Neural progenitor cell (in vitro differentiated cells): ENCODE data around the gene TNS3. TPM values are rescaled to one million over a fixed set of nuclear protein-coding genes. Genes with fewer than 3 reads are reported as not detected.
A peak's percentile ranks its signal among the peaks of the same experiment; 100 is the strongest.

Source experiments
- DNase-seq: peaks from one replicate; pipeline ENCODE4 v3.0.0-alpha.2; 2016; ENCODE audit warnings: low spot score
- H2AFZ ChIP-seq: fragments of 200-600 bp; sonication (generic); replicated peaks from 2 replicates; pipeline ENCODE4 v1.6.1; 2016; ENCODE audit warnings: antibody characterized with exemption
- H3F3A ChIP-seq: fragments of 200-600 bp; sonication (generic); 2 replicates; pipeline ENCODE4 v1.6.1; 2016; ENCODE audit warnings: antibody characterized with exemption, low read depth
- H3K27ac ChIP-seq: fragments of 200-600 bp; sonication (generic); 2 replicates; pipeline ENCODE4 v1.5.1; 2016; ENCODE audit warnings: mild to moderate bottlenecking
- H3K27me3 ChIP-seq: fragments of 200-600 bp; sonication (generic); 2 replicates; pipeline ENCODE4 v1.6.1; 2016; ENCODE audit warnings: mild to moderate bottlenecking, moderate library complexity
- H3K36me3 ChIP-seq: fragments of 200-600 bp; sonication (generic); 2 replicates; pipeline ENCODE4 v1.5.1; 2016
- H3K4me1 ChIP-seq: fragments of 200-600 bp; sonication (generic); 2 replicates; pipeline ENCODE4 v1.6.1; 2016; ENCODE audit warnings: mixed run types
- H3K4me2 ChIP-seq: fragments of 200-600 bp; sonication (generic); 2 replicates; pipeline ENCODE4 v1.6.1; 2016
- H3K4me3 ChIP-seq: fragments of 200-600 bp; sonication (generic); 2 replicates; pipeline ENCODE4 v1.5.1; 2016
- H3K79me2 ChIP-seq: fragments of 200-600 bp; sonication (generic); 2 replicates; pipeline ENCODE4 v1.6.1; 2016; ENCODE audit warnings: low read depth
- H3K9ac ChIP-seq: fragments of 200-600 bp; sonication (generic); 2 replicates; pipeline ENCODE4 v1.6.1; 2016
- H3K9me3 ChIP-seq: fragments of 200-600 bp; sonication (generic); 2 replicates; pipeline ENCODE4 v1.5.1; 2016; ENCODE audit warnings: low read depth
- H4K20me1 ChIP-seq: fragments of 200-600 bp; sonication (generic); 2 replicates; pipeline ENCODE4 v1.6.1; 2016; ENCODE audit warnings: low read depth
- H3K27ac Mint-ChIP-seq: 3 replicates; pipeline ENCODE4 v1.8.0; 2021; ENCODE audit warnings: mixed read lengths
- H3K27me3 Mint-ChIP-seq: 2 replicates; pipeline ENCODE4 v1.8.0; 2022; ENCODE audit warnings: low read depth, mild to moderate bottlenecking, inconsistent platforms, moderate library complexity, mixed read lengths; ENCODE audit not compliant: insufficient read depth
- H3K36me3 Mint-ChIP-seq: 3 replicates; pipeline ENCODE4 v1.8.0; 2021; ENCODE audit warnings: mixed read lengths
- H3K4me1 Mint-ChIP-seq: 3 replicates; pipeline ENCODE4 v1.8.0; 2021; ENCODE audit warnings: mixed read lengths
- H3K4me3 Mint-ChIP-seq: 3 replicates; pipeline ENCODE4 v1.8.0; 2021; ENCODE audit warnings: mild to moderate bottlenecking, moderate library complexity, mixed read lengths
- H3K9me3 Mint-ChIP-seq: 3 replicates; pipeline ENCODE4 v1.8.0; 2020; ENCODE audit warnings: mixed read lengths
- EZH2 ChIP-seq: fragments of 200-600 bp; sonication (generic); IDR thresholded peaks from 2 replicates; pipeline ENCODE4 v1.6.1; 2017; ENCODE audit warnings: antibody characterized with exemption, mild to moderate bottlenecking, moderate library complexity
- EZH2phosphoT487 ChIP-seq: fragments of 200-600 bp; sonication (generic); IDR thresholded peaks from 2 replicates; pipeline ENCODE4 v1.6.1; 2017; ENCODE audit warnings: antibody characterized with exemption
- total RNA-seq: library from RNA; depleted of rRNA; stranded (reverse); fragments of >200 nt; gene quantifications from 2 replicates; pipeline ENCODE4 v1.2.3, GENCODE V29; 2015; ENCODE audit warnings: low replicate concordance
- TF ChIP-seq, protein P1 (sequence below): fragments of 200-600 bp; sonication (generic); IDR thresholded peaks from 2 replicates; pipeline ENCODE4 v1.5.1; 2017; ENCODE audit warnings: antibody characterized with exemption, mild to moderate bottlenecking

TNS3 gene
- total RNA-seq, 1 donor from 2014 or later = 15.0 TPM

DNA sequence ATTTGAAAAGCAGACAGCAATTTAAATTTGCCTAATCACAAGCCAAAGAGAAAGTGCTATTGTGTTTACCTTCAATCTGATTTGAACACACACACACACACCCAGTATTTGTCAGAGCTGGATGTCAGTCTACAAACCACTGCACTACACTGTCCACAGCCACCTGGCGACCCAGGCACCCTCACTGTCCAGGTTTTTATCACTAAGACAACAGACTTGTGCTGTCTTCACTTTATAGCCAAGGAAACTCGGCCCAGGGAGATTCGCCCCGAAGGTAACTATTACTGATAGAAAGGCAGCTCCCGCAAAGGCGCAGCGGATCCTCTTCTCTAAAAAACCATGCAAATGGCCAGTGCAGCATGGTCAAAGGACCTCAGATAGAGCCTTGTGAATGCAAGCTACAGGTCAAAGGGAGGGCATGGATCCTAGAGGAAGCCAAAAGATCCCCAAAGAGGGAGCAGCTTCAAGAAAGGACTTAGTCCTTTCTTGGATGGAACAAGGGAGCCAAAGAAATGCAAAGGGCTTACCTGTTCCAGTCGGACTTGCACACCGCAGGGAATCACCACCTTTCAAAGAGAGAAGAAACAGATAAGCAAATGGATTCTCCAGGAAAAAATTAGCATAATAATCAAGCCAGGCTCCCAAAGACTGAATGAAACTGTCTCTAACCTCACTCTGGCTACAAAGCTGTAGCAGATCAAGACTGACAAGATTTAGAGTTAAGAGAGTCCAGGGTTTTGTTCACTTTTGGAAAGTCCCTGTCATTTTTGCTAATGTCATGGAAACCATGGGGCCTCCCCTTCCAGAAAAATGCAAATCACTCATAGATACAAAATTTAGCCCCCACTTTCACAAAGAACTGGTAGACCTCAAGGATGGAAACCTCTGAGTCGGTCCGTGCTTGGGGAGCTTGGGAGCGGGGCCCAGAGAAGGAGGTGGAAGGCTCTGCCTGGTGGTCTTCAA, 101.1 kb downstream of the TNS3 start:
- Histone ChIP-seq H3K36me3 (no peaks in the 10 kb centered on the region), H3K4me3 (peak overlapping the region; percentile 14), H3K9me3 (no peaks in the 10 kb centered on the region), H3K4me2 (peak overlapping the region; percentile 50), H3K4me1 (peaks cover 44% of the 10 kb centered on the region), H3K79me2 (no peaks in the 10 kb centered on the region), H3K27me3 (peaks cover 21% of the 10 kb centered on the region), H2AFZ (no peak overlapping the region), H4K20me1 (peaks cover 46% of the 10 kb centered on the region), H3K27ac (peak overlapping the region; percentile 74), H3F3A (peaks cover 32% of the 10 kb centered on the region), H3K9ac (no peak overlapping the region)
- Mint-ChIP-seq H3K27ac (no peak overlapping the region), H3K9me3 (peaks cover 5% of the 10 kb centered on the region), H3K4me1 (peaks cover 64% of the 10 kb centered on the region), H3K36me3 (peaks cover 7% of the 10 kb centered on the region), H3K4me3 (no peak overlapping the region), H3K27me3 (peaks cover 6% of the 10 kb centered on the region)
- peak; percentile 49 for DNase-seq
- TF ChIP-seq EZH2phosphoT487 = no peak
- TF ChIP-seq, protein P1, sequence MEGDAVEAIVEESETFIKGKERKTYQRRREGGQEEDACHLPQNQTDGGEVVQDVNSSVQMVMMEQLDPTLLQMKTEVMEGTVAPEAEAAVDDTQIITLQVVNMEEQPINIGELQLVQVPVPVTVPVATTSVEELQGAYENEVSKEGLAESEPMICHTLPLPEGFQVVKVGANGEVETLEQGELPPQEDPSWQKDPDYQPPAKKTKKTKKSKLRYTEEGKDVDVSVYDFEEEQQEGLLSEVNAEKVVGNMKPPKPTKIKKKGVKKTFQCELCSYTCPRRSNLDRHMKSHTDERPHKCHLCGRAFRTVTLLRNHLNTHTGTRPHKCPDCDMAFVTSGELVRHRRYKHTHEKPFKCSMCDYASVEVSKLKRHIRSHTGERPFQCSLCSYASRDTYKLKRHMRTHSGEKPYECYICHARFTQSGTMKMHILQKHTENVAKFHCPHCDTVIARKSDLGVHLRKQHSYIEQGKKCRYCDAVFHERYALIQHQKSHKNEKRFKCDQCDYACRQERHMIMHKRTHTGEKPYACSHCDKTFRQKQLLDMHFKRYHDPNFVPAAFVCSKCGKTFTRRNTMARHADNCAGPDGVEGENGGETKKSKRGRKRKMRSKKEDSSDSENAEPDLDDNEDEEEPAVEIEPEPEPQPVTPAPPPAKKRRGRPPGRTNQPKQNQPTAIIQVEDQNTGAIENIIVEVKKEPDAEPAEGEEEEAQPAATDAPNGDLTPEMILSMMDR = no peak
- no peak for TF ChIP-seq EZH2

DNA sequence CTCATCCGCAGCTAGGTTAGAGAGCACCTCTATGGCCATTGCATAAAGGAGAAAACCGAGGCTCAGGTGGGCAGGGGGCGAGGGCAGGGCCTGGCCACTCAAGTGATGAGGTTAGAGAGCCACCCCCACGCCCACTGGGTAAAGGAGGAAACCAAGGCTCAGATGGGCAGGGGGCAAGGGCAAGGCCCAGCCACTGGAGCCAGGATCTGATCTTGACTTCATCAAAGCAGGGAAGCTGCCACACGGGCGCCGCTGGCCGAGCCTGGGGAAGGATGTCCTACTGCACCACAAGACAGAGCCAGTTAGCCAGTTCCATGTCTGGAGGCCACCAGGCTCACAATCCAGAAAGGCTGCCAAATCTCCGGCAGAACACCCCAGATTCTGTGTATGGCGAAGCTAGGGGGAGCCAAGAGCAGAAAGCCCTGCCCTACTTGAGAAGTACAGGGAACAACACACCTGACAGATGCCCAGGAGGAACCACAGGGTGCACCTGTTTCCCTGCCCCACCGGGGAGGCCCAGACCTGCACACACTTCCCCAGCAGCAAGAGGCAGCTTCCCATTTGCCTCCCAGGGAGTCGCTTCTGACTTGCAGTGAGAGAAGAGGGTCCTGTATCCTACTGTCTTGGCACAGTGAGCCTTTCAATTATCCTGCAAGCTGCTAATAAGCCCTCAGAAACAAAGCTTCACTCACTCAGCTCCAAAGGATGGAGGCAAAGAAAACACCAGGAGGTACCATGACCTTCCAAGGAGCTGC, 101.9 kb downstream of the TNS3 start:
- Histone ChIP-seq H3K27ac (peak overlapping the region; percentile 74), H3K4me3 (no peak overlapping the region), H3K9ac (no peak overlapping the region), H3K4me1 (peaks cover 44% of the 10 kb centered on the region), H3K9me3 (no peaks in the 10 kb centered on the region), H3K79me2 (peaks cover under 1% of the 10 kb centered on the region), H3K4me2 (peak overlapping the region; percentile 50), H3K36me3 (no peaks in the 10 kb centered on the region), H3K27me3 (peaks cover 21% of the 10 kb centered on the region), H2AFZ (no peak overlapping the region), H3F3A (peaks cover 32% of the 10 kb centered on the region), H4K20me1 (peaks cover 51% of the 10 kb centered on the region)
- H3K4me3 Mint-ChIP-seq = no peak overlapping the region
- TF ChIP-seq, protein P1 = no peak
- no peak for TF ChIP-seq EZH2phosphoT487
- TF ChIP-seq EZH2 = no peak
- H3K27me3 Mint-ChIP-seq = peaks cover 6% of the 10 kb centered on the region
- DNase-seq = peak; percentile 76
- peaks cover 7% of the 10 kb centered on the region for H3K36me3 Mint-ChIP-seq
- H3K9me3 Mint-ChIP-seq = peaks cover 5% of the 10 kb centered on the region
- H3K27ac Mint-ChIP-seq = no peak overlapping the region
- H3K4me1 Mint-ChIP-seq = peaks cover 62% of the 10 kb centered on the region

DNA sequence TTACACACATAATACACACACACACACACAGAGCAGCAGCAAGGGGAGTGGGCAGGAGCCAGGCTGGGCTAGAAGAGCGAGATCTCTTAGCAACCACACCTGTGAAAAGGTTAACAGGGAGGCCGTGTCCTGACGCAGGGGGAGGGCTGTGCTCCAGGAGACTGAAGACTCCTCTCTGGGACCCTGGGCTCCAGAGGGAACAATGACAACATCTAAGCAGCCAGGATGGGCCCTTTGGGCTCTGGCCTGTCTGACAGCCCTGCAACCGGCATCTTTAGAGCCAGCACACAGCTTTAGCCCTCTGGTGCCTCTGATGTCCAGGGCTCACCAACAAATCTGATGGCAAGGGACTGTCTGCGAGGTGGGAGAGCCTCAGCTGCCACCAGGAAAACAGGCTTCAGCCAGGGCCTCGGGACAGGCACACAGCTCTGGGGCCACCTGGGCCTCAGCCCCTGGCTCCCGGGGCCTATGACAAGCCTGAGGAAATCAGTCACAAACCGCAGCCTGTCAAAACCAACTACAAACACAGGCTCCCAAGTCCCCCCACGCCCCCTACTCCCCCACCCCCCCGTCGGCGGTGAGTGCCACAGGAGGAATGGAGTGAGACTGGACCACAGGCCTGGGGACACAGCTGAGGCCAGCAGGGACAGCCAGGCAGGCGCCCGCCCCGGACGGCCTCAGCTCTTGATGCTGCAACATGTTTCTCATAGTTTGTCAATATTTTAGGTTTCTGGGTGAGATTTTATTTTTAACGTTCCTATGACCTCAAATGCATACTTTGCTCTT, 102.8 kb downstream of the TNS3 start:
- no peak overlapping the region for H3K27ac ChIP-seq
- peaks cover 59% of the 10 kb centered on the region for H3K4me1 Mint-ChIP-seq
- H3K27ac Mint-ChIP-seq = peak overlapping the region; percentile 82

More for the DNA sequence above, 102.8 kb downstream of the TNS3 start:
- DNase-seq = no peak
- Histone ChIP-seq H3K4me3 (no peak overlapping the region), H3K79me2 (peaks cover 6% of the 10 kb centered on the region), H3K9ac (no peak overlapping the region), H4K20me1 (peaks cover 53% of the 10 kb centered on the region), H3F3A (peaks cover 32% of the 10 kb centered on the region), H3K27me3 (peaks cover 17% of the 10 kb centered on the region), H2AFZ (no peak overlapping the region), H3K4me1 (peaks cover 44% of the 10 kb centered on the region), H3K36me3 (no peaks in the 10 kb centered on the region), H3K4me2 (no peak overlapping the region), H3K9me3 (no peaks in the 10 kb centered on the region)
- Mint-ChIP-seq H3K4me3 (no peak overlapping the region), H3K9me3 (peaks cover 5% of the 10 kb centered on the region), H3K36me3 (peaks cover 7% of the 10 kb centered on the region), H3K27me3 (peaks cover 6% of the 10 kb centered on the region)
- TF ChIP-seq EZH2 (no peak), EZH2phosphoT487 (no peak)
- TF ChIP-seq, protein P1 = no peak
